Measurements from ENCODE around the gene RNF135. TPM values are rescaled to one million over a fixed set of nuclear protein-coding genes. Genes with fewer than 3 reads are reported as not detected.

RNF135 gene
- total and polyA plus RNA-seq, 2 donors (not counting 1 experiment from before 2014, with no cell fraction given) = 13.4 to 15.2 TPM

DNA sequence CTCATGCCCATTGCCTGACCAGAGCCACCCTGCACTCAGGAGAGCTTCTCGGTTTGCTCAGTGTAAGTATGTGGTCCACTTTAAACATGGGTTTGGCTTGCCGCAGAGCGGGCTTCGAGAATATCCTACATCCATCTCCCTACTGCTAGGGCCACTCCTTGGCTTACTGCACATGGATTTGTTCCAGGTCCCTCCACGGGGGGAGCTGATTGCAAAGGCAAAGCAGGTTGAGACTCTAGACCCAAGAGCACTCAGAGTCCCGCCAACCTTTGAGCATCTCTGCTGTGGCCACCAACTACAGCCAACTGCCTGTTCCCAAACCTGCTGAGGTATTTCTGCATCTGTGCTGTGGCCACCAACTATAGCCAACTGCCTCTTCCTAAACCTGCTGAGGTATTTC, 26.4 kb downstream of the RNF135 start:
- no peak overlapping the region for H2AFZ ChIP-seq (ENCODE audit: low read length)
- TF ChIP-seq EZH2 (IDR thresholded peaks at IDR 0.05; ENCODE audit: low read length, missing control alignments) = no peak
- TF ChIP-seq, protein P1, sequence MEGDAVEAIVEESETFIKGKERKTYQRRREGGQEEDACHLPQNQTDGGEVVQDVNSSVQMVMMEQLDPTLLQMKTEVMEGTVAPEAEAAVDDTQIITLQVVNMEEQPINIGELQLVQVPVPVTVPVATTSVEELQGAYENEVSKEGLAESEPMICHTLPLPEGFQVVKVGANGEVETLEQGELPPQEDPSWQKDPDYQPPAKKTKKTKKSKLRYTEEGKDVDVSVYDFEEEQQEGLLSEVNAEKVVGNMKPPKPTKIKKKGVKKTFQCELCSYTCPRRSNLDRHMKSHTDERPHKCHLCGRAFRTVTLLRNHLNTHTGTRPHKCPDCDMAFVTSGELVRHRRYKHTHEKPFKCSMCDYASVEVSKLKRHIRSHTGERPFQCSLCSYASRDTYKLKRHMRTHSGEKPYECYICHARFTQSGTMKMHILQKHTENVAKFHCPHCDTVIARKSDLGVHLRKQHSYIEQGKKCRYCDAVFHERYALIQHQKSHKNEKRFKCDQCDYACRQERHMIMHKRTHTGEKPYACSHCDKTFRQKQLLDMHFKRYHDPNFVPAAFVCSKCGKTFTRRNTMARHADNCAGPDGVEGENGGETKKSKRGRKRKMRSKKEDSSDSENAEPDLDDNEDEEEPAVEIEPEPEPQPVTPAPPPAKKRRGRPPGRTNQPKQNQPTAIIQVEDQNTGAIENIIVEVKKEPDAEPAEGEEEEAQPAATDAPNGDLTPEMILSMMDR (conservative IDR thresholded peaks at IDR 0.05 in 1 of 2, IDR thresholded peaks at IDR 0.05 in 1 of 2; ENCODE audit: low read depth in 1 of 2, low read length in 2 of 2) = no peak
- H4K20me1 ChIP-seq (ENCODE audit: control insufficient read depth, extremely low read depth, insufficient read depth, low read length) = no peaks in the 10 kb centered on the region
- no peaks in the 10 kb centered on the region for H3K4me1 ChIP-seq (ENCODE audit: control insufficient read depth, extremely low read depth, insufficient read depth, low read length)
- no peak overlapping the region for H3K9ac ChIP-seq (ENCODE audit: insufficient read depth, low read length)
- no peak overlapping the region for H3K4me3 ChIP-seq (replicated peaks in 1 of 4; ENCODE audit: control extremely low read depth in 1 of 4, insufficient read depth in 1 of 4, low read depth in 3 of 4, low read length in 4 of 4)
- peaks cover 8% of the 10 kb centered on the region for H3K36me3 ChIP-seq (ENCODE audit: control insufficient read depth, insufficient read depth, low read length)
- H3K9me3 ChIP-seq (ENCODE audit: control insufficient read depth, insufficient read depth, low read depth, low read length) = no peaks in the 10 kb centered on the region
- DNase-seq (ENCODE audit: low read depth in 2 of 2) = no peak
- no peak overlapping the region for H3K4me2 ChIP-seq (ENCODE audit: extremely low read depth, insufficient read depth, low read length)
- no peaks in the 10 kb centered on the region for H3K79me2 ChIP-seq (ENCODE audit: control insufficient read depth, insufficient read depth, low read length)
- no peak overlapping the region for H3K27ac ChIP-seq (ENCODE audit: insufficient read depth, low read length)
- no peaks in the 10 kb centered on the region for H3K27me3 ChIP-seq (ENCODE audit: control insufficient read depth, insufficient read depth, low read length)

DNA sequence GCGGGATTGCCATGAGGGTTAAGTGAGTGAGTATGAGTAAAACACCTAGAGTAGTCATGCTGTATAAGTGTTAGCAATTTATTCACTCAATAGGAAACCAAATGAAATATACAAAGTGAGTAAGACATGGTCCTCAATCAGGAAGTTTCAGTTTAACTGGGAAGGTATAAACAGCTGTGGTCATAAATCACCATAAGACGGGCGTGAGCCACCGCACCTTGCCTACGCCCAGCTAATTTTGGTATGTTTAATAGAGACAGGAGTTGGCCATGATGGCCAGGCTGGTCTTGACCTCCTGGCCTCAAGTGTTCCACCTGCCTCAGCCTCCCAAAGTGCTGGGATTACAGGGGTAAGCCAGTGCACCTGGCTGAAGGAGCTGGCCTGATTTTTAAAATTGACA, 27.0 kb downstream of the RNF135 start:
- Histone ChIP-seq H3K4me2 (ENCODE audit: extremely low read depth, insufficient read depth, low read length) (no peak overlapping the region), H3K9ac (ENCODE audit: insufficient read depth, low read length) (no peak overlapping the region), H3K27ac (ENCODE audit: insufficient read depth, low read length) (no peak overlapping the region), H2AFZ (ENCODE audit: low read length) (no peak overlapping the region), H3K36me3 (ENCODE audit: control insufficient read depth, insufficient read depth, low read length) (peaks cover 8% of the 10 kb centered on the region), H3K4me1 (ENCODE audit: control insufficient read depth, extremely low read depth, insufficient read depth, low read length) (no peaks in the 10 kb centered on the region), H4K20me1 (ENCODE audit: control insufficient read depth, extremely low read depth, insufficient read depth, low read length) (no peaks in the 10 kb centered on the region), H3K27me3 (ENCODE audit: control insufficient read depth, insufficient read depth, low read length) (no peaks in the 10 kb centered on the region), H3K79me2 (ENCODE audit: control insufficient read depth, insufficient read depth, low read length) (no peaks in the 10 kb centered on the region), H3K4me3 (replicated peaks in 1 of 4; ENCODE audit: control extremely low read depth in 1 of 4, insufficient read depth in 1 of 4, low read depth in 3 of 4, low read length in 4 of 4) (no peak overlapping the region), H3K9me3 (ENCODE audit: control insufficient read depth, insufficient read depth, low read depth, low read length) (no peaks in the 10 kb centered on the region)
- no peak for TF ChIP-seq EZH2 (IDR thresholded peaks at IDR 0.05; ENCODE audit: low read length, missing control alignments)
- TF ChIP-seq, protein P1 (conservative IDR thresholded peaks at IDR 0.05 in 1 of 2, IDR thresholded peaks at IDR 0.05 in 1 of 2; ENCODE audit: low read depth in 1 of 2, low read length in 2 of 2) = no peak
- no peak for DNase-seq (ENCODE audit: low read depth in 2 of 2)

DNA sequence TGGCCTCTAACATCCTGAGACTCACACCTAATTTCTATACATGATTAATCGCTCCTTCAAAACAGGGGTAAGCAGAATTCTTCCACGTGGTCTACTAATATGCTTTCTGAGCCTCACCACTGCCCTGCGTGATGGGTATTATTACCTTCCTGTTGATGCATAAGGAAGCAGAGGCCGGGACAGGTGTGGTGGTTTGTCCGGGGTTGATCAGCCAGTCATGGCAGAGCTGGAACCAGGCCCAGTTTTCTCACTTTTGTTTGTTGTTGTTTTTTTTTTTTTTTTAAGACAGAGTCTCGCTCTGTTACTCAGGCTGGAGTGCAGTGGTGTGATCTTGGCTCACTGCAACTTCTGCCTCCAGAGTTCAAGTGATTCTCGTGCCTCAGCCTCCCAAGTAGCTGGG, 31.2 kb downstream of the RNF135 start:
- H2AFZ ChIP-seq (ENCODE audit: low read length) = no peak overlapping the region
- H3K79me2 ChIP-seq (ENCODE audit: control insufficient read depth, insufficient read depth, low read length) = no peaks in the 10 kb centered on the region
- TF ChIP-seq, protein P1 (conservative IDR thresholded peaks at IDR 0.05 in 1 of 2, IDR thresholded peaks at IDR 0.05 in 1 of 2; ENCODE audit: low read depth in 1 of 2, low read length in 2 of 2) = no peak
- no peak for TF ChIP-seq EZH2 (IDR thresholded peaks at IDR 0.05; ENCODE audit: low read length, missing control alignments)
- H3K4me3 ChIP-seq (replicated peaks in 1 of 4; ENCODE audit: control extremely low read depth in 1 of 4, insufficient read depth in 1 of 4, low read depth in 3 of 4, low read length in 4 of 4) = no peak overlapping the region
- no peaks in the 10 kb centered on the region for H3K4me1 ChIP-seq (ENCODE audit: control insufficient read depth, extremely low read depth, insufficient read depth, low read length)
- no peaks in the 10 kb centered on the region for H3K9me3 ChIP-seq (ENCODE audit: control insufficient read depth, insufficient read depth, low read depth, low read length)
- H3K36me3 ChIP-seq (ENCODE audit: control insufficient read depth, insufficient read depth, low read length) = peaks cover 8% of the 10 kb centered on the region
- H4K20me1 ChIP-seq (ENCODE audit: control insufficient read depth, extremely low read depth, insufficient read depth, low read length) = no peaks in the 10 kb centered on the region
- H3K4me2 ChIP-seq (ENCODE audit: extremely low read depth, insufficient read depth, low read length) = no peak overlapping the region
- no peak for DNase-seq (ENCODE audit: low read depth in 2 of 2)
- H3K9ac ChIP-seq (ENCODE audit: insufficient read depth, low read length) = no peak overlapping the region
- no peak overlapping the region for H3K27ac ChIP-seq (ENCODE audit: insufficient read depth, low read length)
- H3K27me3 ChIP-seq (ENCODE audit: control insufficient read depth, insufficient read depth, low read length) = no peaks in the 10 kb centered on the region
